Lower leg skin (tissue), 3 donors: Measurements from ENCODE around the gene DOK6.

Source experiments
- CTCF ChIP-seq, 3 donors: fragments of 450-650 bp; IDR thresholded peaks; one replicate each; pipeline ENCODE4 v1.5.1; 2016; ENCODE audit warnings: antibody characterized with exemption in 3 of 3, mild to moderate bottlenecking in 3 of 3, moderate library complexity in 2 of 3
- POLR2A ChIP-seq, 2 donors: fragments of 450-650 bp; IDR thresholded peaks; one replicate each; pipeline ENCODE4 v1.6.1; 2016 to 2017; ENCODE audit warnings: antibody characterized with exemption in 2 of 2, mild to moderate bottlenecking in 1 of 2, moderate library complexity in 1 of 2

GRCh38 chr18:69730664-69731063 is 330.0 kb downstream of the DOK6 start:
- TF ChIP-seq CTCF (IDR thresholded peaks at IDR 0.05) (no peak), POLR2A (IDR thresholded peaks at IDR 0.05) (no peak)
